Globus pallidus (tissue), 1 donor: ENCODE data around the gene RPL7A.
"Not testable (repeated sequence)": the region's sequence is repeated elsewhere in the genome, so short reads cannot be mapped to it uniquely, and the experiment has no call there.

ENCODE experiments used
- DNase-seq: peaks from one replicate; pipeline ENCODE4 v3.0.0-alpha.2; 2015; ENCODE audit warnings: low spot score

The RPL7A gene

GRCh38 chr9:133368249-133368881 is 20.3 kb downstream of the RPL7A start:
- DNase-seq, result no peak

- DNase-seq, result no peak
These were observed 21.4 kb downstream of the RPL7A start for GRCh38 chr9:133369422-133369821.

GRCh38 chr9:133369933-133370332 is 21.9 kb downstream of the RPL7A start:
- no peak for DNase-seq

- no peak for DNase-seq
These were observed 22.7 kb downstream of the RPL7A start for GRCh38 chr9:133370685-133371084.

- no peak for DNase-seq
These were observed 23.3 kb downstream of the RPL7A start for GRCh38 chr9:133371261-133371711.

GRCh38 chr9:133372144-133372543 is 24.1 kb downstream of the RPL7A start:
- no peak for DNase-seq

GRCh38 chr9:133374612-133375115 is 26.6 kb downstream of the RPL7A start:
- DNase-seq, result no peak

- DNase-seq, result no peak
These were observed 27.2 kb downstream of the RPL7A start for GRCh38 chr9:133375116-133375723.

GRCh38 chr9:133375724-133376654 is 28.0 kb downstream of the RPL7A start, which contains the start of the genes STKLD1 and SURF4:
STKLD1 (plus strand) TSS chr9:133376366; CDS start chr9:133376474, 108 bp downstream.
SURF4 (minus strand) TSS chr9:133376060; CDS start chr9:133375969, 91 bp downstream.
- DNase-seq, result peak; percentile 95

GRCh38 chr9:133377280-133377679 is 29.3 kb downstream of the RPL7A start:
- not testable (repeated sequence) for DNase-seq

GRCh38 chr9:133377721-133378216 is 29.8 kb downstream of the RPL7A start:
- no peak for DNase-seq

GRCh38 chr9:133378408-133378962 is 30.5 kb downstream of the RPL7A start:
- no peak for DNase-seq

- peak; percentile 68 for DNase-seq
These were observed 31.4 kb downstream of the RPL7A start for GRCh38 chr9:133379153-133380086.

- DNase-seq, result no peak
These were observed 32.7 kb downstream of the RPL7A start for GRCh38 chr9:133380734-133381133.

- DNase-seq, result no peak
These were observed 34.6 kb downstream of the RPL7A start for GRCh38 chr9:133382507-133383141.

- no peak for DNase-seq
These were observed 35.4 kb downstream of the RPL7A start for GRCh38 chr9:133383438-133383837.

- DNase-seq, result no peak
These were observed 36.8 kb downstream of the RPL7A start for GRCh38 chr9:133384736-133385321.

- no peak for DNase-seq
These were observed 37.4 kb downstream of the RPL7A start for GRCh38 chr9:133385452-133385851.

- DNase-seq, result no peak
These were observed 38.3 kb downstream of the RPL7A start for GRCh38 chr9:133386338-133386737.

- no peak for DNase-seq
These were observed 39.7 kb downstream of the RPL7A start for GRCh38 chr9:133387680-133388079.
